ENCODE results near the gene PGM2.

The PGM2 gene

DNA sequence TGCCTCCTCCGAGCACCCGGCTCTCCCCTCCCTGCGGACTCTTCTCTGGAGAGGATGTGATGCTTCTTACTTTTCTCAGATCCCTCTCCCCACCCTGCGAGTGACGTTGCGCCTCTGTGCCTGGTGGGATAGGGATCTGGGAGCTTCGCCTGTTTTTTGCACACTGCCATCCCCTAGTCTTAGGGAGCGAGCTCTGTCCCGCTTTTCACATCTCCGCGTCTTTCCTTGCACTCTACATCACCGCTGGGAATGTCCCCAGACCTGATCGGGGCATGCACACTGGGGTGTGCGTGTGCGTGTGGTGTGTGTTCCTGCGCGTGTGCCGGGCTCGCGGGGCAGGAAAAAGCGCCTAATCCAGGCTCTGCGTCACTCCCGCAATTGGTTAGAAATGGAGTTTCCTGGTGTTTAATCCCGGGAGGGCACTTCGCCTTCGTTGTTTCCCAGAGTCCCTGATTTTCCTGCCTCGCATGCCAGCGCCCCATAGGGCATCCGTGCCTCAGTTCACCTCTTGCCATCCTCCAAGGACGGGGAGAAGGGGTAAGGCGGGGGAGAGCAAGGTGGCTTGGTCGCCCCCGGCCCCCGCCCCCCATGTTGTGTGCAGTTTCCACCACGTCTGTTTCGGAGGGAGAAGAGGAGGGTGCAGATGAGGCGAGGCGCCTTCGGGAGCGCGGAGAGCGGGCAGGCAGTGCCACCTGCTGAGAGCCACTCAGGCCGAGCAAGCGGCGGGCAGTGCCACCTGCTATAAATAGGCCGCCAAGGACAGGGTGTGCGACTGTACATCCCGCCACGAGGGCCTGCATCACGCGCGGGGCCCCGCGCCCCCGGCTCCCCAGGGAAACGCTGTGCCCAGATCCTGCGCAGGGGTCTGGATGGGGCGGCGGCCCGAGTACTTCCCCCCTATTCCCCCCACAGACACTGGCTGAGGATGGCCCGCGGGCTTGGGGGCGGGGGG is 63.6 kb downstream of the PGM2 start:
- in situ Hi-C loops (cut with MboI; ENCODE audit: low pct_unique_long_range_greater_than_20kb, low sequenced_read_pairs): no loop called here
- no peak for DNase-seq

DNA sequence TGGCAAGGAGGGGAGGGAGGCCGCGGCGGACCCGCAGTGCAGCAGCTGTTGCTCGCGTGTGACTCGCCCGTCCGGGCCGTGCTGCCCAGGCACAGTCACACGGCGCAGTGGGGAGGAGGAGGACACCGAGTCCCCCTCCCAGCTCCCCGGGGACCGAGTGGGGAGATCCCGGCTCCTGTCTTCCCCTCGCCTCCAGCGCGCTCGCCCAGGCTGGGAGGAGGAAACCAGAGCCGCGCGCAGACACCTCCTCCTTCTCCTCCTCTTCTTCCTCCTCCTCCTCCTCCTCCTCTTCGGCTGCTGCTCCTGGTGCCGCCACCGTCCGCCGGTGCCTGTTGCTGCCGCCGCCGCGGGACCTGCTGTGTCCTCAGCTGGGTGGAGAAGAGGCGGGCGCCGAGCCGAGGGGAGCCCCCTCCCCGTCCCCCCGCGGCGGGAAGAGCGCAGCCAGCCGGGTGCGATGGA is 64.3 kb downstream of the PGM2 start, which contains the start of gene TBC1D1:
TSS of gene TBC1D1 (plus strand) at position 284 of the 459 bp plus-strand sequence. CDS start 11,012 bp downstream, outside the sequence.
- in situ Hi-C loops (cut with MboI; ENCODE audit: low pct_unique_long_range_greater_than_20kb, low sequenced_read_pairs): no loop called here

DNA sequence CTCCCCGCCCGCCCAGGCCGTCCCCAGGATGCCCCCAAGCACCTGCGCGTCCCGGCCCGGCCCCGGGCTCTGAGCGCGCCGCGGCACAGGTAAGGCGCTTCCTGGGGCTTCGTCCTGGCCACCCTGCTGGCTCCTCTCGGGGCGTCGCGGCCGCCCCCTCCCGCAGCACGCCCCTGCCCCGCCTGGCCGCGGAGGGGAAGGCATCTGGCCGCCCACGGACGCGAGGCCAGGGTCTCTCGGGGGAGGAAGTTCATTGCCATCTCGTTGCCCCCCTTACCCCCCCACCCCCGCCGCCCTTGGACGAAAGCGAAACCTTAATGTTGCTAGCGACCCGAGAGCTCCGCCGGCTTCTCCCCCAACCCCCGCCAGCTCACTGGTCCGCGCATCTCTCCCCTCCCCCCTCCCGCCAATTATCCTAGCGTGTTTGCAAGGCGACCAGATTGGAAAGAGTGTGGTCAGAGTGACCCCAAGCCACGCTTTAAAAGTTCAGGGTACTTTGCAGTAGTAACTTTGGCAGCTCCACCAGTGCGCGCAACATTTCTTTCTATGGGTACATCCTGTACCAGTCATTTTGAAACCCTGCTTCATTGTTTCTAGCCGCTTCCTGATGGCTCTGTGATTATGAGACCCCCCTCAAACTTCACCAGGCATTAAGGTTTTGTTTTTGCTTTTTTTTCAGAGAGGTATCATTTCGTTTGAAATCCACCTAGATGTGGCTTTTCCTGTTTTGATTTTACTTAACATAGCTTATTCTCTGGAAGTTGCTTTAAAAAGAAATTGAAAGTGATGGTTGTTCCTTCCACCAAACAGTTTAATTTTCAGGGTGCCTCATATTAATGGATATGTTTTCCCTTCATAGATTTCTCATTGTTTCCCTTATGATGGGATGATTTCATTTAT is 65.0 kb downstream of the PGM2 start:
- in situ Hi-C loops (cut with MboI; ENCODE audit: low pct_unique_long_range_greater_than_20kb, low sequenced_read_pairs): no loop called here
- peak; percentile 31 for DNase-seq

More for the DNA sequence above, 64.3 kb downstream of the PGM2 start, which contains the start of gene TBC1D1:
- peak; percentile 56 for DNase-seq

DNA sequence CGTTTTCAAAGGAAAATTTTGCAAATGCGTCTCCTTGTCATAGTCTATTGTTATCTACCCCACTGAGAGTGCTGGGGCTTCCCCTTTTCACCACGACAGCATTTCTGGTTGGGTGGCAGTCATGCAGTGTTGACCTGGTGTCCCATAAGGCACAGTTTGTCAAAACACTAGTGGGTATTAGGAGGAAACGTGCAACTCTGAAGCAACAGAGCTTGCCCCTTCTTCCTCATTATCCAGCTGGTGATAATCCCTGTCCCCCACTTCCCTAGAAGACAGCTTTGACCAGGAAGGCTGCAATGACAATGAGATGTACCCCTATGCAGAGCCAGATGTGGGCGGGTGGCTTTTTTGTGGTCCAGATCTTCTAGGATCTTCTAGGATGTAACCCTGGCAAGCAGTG is 66.2 kb downstream of the PGM2 start:
- DNase-seq: peak; percentile 43
- in situ Hi-C loops (cut with MboI; ENCODE audit: low pct_unique_long_range_greater_than_20kb, low sequenced_read_pairs): no loop called here

DNA sequence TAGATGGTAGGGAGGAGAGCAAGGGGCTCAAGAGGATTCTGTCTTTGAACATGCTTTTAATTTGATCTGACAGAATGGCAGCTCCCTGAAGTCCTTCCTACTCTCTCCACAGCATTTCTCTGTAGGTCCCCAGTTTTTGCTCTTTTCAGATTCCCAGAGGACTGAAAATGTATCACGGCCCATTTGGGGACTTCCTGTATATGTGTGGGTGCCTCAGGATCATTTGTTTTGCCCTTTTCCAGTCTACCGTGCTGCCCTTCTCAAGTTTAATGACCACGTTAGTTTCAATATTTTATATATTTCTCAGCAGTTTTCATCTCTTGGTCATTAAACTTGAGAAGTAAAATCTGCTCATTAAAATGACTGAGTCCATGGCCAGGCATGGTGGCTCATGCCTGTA is 66.7 kb downstream of the PGM2 start:
- no peak for DNase-seq
- in situ Hi-C loops (cut with MboI; ENCODE audit: low pct_unique_long_range_greater_than_20kb, low sequenced_read_pairs): no loop called here

DNA sequence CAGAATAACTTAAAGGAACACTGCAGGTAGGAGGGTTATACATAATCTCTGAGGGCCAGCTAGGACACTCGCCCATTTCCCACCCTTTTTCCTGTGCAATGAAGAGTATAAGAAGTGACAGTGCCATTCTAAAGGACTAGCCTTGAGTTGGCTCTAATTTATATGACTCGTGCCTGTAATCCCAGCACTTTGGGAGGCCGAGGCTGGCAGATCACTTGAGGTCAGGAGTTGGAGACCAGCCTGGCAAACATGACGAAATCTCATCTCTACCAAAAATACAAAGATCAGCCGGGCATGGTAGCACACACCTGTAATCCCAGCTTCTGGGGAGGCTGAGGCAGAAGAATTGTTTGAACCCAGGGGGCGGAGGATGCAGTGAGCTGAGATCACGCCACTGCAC is 68.8 kb downstream of the PGM2 start:
- DNase-seq: no peak
- in situ Hi-C loops (cut with MboI; ENCODE audit: low pct_unique_long_range_greater_than_20kb, low sequenced_read_pairs): no loop called here

DNA sequence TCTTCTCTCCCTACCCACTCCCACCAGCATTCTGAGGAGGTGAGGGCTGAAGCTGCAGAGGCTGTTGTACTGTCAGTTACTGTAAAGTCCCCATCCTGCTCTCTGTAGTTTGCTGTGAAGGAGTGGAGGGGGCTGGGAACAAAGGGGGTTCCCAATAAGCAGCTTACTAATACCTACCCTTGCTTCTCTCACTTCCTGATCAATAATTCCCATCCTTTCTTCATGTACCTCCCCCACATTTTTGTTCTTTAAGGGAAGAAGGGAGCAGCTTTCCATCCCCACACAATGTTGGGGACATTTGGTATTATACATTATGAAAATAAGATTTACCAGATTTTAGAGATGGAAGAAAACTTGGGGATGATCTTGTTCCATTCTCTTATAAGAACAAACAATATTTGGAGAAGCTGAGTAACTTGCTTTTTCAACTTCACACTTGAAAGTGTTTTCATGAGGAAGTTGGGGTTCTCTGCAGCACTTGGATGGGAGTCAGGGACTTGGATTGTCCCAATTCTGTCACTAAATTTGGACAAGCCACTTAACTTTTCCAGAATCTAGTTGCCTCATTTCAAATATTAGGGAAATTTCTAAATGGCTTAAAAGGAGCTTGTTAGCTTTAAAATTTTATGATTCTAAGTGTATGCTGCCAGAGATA is 69.8 kb downstream of the PGM2 start:
- in situ Hi-C loops (cut with MboI; ENCODE audit: low pct_unique_long_range_greater_than_20kb, low sequenced_read_pairs): no loop called here
- no peak for DNase-seq

DNA sequence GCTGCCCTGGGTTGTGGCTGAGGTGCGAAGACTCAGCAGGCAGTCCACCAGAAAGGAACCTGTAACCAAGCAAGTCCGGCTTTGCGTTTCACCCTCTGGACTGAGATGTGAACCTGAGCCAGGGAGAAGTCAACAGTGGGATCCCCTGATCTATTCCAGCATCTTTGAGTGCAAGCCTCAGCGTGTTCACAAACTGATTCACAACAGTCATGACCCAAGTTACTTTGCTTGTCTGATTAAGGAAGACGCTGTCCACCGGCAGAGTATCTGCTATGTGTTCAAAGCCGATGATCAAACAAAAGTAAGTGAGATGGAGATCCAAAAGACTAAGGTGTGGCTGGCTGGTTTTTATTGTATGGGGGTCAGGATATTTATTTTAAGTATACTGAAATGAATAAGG is 75.7 kb downstream of the PGM2 start:
- in situ Hi-C loops (cut with MboI; ENCODE audit: low pct_unique_long_range_greater_than_20kb, low sequenced_read_pairs): no loop called here
- no peak for DNase-seq

DNA sequence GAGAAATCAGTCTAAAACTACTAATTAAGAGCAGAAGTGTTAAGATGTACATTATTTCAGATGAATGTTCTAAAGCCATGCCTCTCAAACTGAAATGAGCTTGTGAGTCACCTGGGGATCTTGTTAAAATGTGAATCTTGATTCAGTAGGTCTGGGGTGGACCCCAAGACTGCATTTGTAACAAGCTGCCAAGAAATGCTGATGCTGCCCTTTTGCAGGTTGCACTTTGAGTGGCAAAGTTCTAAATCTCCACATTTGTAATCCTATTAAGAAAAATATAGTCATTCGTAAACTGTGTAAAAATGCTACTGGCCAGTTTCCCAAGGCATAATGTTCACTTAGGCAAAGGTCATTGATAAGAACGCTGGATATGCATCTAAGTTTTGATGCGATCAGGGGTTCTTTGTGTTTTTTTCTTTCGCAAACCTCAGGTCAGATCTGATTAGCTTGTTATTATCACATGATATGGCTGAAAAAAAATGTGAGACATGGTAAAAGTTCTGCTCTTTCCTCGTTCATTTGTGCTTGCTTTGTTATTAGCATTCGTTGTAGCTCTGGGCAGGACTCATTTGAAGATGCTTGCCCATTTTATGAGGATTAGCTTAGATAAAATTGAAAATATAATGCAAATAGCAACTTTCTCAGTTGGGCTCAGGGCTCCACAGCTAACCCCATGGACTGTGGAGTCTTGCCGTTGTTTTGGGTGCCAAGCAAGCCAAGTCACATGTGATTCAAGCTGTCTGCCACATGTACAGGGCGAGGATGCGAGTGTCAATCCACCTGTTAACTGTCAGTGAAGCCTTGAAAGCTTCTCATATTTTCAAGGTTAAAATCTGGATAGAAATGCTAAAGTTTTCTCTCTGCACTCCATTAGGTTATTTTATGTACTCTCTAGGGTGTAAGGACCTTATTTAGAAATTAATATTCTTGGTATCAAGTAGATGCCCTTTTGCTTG is 76.5 kb downstream of the PGM2 start:
- DNase-seq: no peak
- in situ Hi-C loops (cut with MboI; ENCODE audit: low pct_unique_long_range_greater_than_20kb, low sequenced_read_pairs): no loop called here

DNA sequence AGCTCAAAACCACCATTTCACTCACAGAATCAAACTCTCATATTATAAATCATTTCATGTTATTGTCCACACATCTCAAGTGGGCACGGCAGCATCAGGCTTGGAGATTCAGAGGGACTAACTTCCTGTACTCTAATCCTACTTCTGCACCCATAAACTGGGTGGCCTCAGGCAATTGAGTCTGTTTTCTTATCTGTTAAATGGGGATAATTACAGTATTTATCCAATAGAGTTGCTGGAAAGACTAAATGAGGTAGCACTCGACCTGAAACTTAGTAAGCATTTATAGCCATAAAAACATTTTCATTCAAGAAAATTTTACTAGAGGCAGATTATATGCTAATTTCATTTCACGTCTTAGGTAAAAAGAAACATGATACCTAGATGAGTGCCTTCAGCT is 77.4 kb downstream of the PGM2 start:
- no peak for DNase-seq
- in situ Hi-C loops (cut with MboI; ENCODE audit: low pct_unique_long_range_greater_than_20kb, low sequenced_read_pairs): no loop called here

DNA sequence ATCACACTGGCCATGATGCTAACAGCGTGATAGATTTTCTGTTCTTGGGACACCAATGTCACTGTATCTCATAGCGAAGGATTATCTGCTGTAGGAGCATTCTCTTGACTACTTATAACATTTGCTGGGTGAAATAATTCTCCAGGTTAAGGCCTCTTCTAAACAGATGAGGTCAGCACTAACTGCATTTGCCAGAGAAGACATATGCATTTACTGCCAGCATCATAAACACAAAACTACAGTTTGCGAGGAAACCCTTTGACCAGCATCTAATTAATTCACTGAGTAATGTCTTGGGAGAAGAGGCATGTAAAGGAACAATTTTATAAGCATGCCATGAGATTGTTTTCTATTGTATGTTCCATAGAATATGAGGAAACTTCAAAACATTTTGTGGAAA is 78.3 kb downstream of the PGM2 start:
- DNase-seq: no peak
- in situ Hi-C loops (cut with MboI; ENCODE audit: low pct_unique_long_range_greater_than_20kb, low sequenced_read_pairs): no loop called here

DNA sequence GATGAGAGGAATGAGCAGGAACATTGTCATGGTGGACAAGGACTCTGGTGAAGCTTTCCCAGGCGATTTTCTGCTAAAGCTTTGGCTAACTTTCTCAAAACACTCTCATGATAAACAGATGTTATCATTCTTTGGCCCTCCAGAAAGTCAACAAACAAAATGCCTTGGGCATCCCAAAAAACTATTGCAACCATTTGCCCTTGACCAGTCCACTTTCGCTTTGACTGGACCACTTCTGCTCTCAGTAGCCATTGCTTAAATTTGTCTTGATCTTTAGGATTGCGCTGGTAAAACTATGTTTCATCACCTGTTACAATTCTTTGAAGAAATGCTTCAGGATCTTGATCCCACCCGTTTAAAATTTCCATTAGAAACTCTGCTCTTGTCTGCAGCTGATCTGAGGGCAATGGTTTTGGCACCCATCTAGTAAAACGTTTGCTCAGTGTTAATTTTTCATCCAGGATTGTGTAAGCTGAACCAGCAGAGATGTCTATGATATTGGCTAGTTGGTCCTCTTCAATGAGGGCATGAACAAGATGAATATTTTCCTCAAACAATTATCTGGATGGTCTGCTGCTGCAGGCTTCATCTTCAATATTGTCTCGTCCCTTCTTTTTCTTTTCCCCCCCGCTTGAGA is 79.2 kb downstream of the PGM2 start:
- no peak for DNase-seq
- in situ Hi-C loops (cut with MboI; ENCODE audit: low pct_unique_long_range_greater_than_20kb, low sequenced_read_pairs): no loop called here

DNA sequence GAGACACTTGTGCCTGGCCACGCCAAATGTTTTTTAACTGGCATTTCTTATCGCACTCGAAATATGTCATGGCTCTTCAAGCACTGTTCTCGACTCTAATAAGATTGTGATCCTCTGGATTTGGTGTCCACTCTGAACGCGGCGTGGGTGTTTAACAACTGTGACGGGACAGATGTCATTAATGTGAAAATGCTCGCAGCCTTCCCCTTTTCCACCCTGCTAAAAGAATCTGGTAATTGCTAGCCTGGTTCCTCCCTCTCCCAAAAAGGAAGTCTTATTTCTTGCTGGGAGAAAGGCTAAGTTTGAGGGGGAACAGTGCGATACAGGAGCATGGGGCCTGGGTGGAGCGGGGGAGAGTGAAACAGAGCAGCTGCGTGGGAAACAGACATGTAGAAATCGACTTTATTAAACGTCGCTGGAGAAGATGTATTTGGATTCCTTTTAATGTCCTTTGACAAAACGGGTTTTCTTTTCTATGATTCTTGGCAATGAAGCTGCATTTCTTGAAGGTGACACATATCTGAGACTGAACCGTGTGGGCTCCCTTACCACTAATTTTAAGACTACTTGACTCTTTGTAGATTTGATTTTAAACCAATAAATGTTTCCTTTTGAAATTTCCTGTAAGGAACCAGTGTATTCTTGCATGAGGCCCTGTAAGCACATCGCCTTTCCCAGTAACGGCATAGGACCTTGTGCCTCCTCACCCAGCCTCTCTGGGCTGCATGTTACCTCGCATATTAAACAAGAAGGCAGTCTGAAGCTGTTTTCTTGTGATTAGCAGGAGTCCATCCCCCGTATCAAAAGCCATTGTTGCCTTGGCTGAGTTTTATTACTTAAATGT is 82.2 kb downstream of the PGM2 start:
- in situ Hi-C loops (cut with MboI; ENCODE audit: low pct_unique_long_range_greater_than_20kb, low sequenced_read_pairs): no loop called here
- DNase-seq: peak; percentile 50

DNA sequence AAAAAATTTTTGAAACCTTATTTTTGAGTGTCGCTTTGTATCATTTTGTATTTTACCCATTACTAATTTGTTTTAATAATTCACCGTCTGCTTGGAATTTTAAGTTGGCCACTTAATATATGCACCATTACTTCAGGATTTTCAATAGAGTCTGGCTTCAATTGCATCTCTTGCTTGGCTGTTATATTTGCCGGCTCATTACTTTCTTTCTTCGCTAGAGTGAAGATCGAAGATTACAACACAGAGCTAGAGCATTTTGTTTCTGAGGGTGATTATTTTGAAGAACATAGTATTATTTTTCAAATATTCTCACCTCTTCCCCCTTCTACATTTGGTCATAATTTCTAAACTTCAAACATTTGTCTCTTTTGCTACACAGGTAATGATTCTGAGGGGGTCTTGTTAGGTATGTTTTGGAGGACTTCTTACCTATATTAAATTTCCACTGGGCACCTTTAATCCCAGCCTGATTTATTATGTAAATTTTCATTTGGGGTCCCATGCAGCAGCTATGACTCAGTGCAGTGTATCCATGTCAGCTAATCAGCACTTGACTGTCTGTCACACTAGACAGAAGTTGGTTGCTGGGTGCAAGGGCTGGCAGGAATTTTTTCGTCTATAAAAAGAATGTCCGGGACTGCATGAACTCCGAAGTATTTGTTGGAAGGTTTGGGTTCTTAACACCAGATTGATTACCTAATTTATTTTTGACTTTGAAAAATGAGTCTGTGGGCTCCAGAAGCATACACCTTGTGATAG is 83.0 kb downstream of the PGM2 start:
- in situ Hi-C loops (cut with MboI; ENCODE audit: low pct_unique_long_range_greater_than_20kb, low sequenced_read_pairs): no loop called here
- DNase-seq: no peak

DNA sequence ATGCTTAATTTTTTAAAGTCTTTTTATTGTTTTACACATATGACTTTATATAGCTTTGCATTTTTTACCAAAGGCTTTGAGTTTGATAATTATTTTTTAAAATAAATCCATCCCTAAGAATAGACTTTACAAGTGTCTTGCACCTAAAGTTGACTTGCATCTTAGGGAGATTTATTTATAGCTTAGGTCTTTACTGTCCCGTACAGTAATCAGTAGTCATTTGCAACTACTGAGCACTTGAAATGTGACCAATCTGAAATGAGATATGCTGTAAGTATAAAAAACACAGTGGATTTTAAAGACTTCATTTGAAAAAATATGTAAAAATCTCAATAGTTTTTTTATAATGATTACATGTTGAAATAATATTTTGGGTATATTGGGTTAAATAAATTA is 83.6 kb downstream of the PGM2 start:
- no peak for DNase-seq
- in situ Hi-C loops (cut with MboI; ENCODE audit: low pct_unique_long_range_greater_than_20kb, low sequenced_read_pairs): no loop called here

Measured in KBM-7 (cell line).